ENCODE measurements around the gene ZNF207. TPM values are rescaled to one million over a fixed set of nuclear protein-coding genes. Genes with fewer than 3 reads are reported as not detected.
"Not testable (repeated sequence)": the region's sequence is repeated elsewhere in the genome, so short reads cannot be mapped to it uniquely, and the experiment has no call there.

Gene ZNF207
- 100 to 1,000 TPM; 264 to 274 TPM for total RNA-seq

GRCh38 chr17:32349854-32350665 is at the start of gene ZNF207:
Gene ZNF207, plus strand, starts transcription at chr17:32350157. Its CDS starts 129 bp downstream, at chr17:32350286.
- POLR2A ChIA-PET = interaction anchor here (0.7 to 2.7 kb wide), 11 partner anchors 10 to 181 kb away, joined by 3 to 21 read pairs (median 4); partner anchors contain the start of gene PSMD11
- H3K27me3 Mint-ChIP-seq = no peaks in the 10 kb centered on the region
- ATAC-seq (ENCODE audit: low read depth) (peak; percentile 95), DNase-seq (peak; percentile 93)
- H3K27ac Mint-ChIP-seq = peak within 1 kb of the TSS; percentile 99
- peaks cover 22% of the 10 kb centered on the region for H3K4me1 Mint-ChIP-seq
- peak within 1 kb of the TSS; percentile 91 for H3K4me3 Mint-ChIP-seq
- H3K36me3 Mint-ChIP-seq = peaks cover 42% of the 10 kb centered on the region
- H3K9me3 Mint-ChIP-seq = no peaks in the 10 kb centered on the region

- ATAC-seq (ENCODE audit: low read depth) = no peak
Observed at GRCh38 chr17:32302037-32302436, 47.9 kb upstream of the ZNF207 start.

GRCh38 chr17:32302860-32303649 is 46.9 kb upstream of the ZNF207 start:
- Mint-ChIP-seq H3K27ac (no peak overlapping the region), H3K9me3 (no peaks in the 10 kb centered on the region), H3K36me3 (no peaks in the 10 kb centered on the region), H3K4me3 (no peak overlapping the region), H3K27me3 (peaks cover 26% of the 10 kb centered on the region), H3K4me1 (peaks cover 5% of the 10 kb centered on the region)
- POLR2A ChIA-PET = no interaction called here
- DNase-seq (no peak), ATAC-seq (ENCODE audit: low read depth) (no peak)

More at GRCh38 chr17:32302037-32302436, 47.9 kb upstream of the ZNF207 start:
- DNase-seq = no peak
- H3K4me1 Mint-ChIP-seq = peaks cover 5% of the 10 kb centered on the region
- H3K27me3 Mint-ChIP-seq = peaks cover 15% of the 10 kb centered on the region
- H3K4me3 Mint-ChIP-seq = no peak overlapping the region
- H3K27ac Mint-ChIP-seq = no peak overlapping the region
- H3K36me3 Mint-ChIP-seq = no peaks in the 10 kb centered on the region
- POLR2A ChIA-PET = no interaction called here
- H3K9me3 Mint-ChIP-seq = no peaks in the 10 kb centered on the region

- no peak for DNase-seq
- no peak for ATAC-seq (ENCODE audit: low read depth)
- Mint-ChIP-seq H3K27me3 (peaks cover 29% of the 10 kb centered on the region), H3K36me3 (no peaks in the 10 kb centered on the region), H3K4me1 (peaks cover 5% of the 10 kb centered on the region), H3K27ac (no peak overlapping the region), H3K4me3 (no peak overlapping the region), H3K9me3 (no peaks in the 10 kb centered on the region)
- POLR2A ChIA-PET = no interaction called here
Observed at GRCh38 chr17:32303781-32304288, 46.1 kb upstream of the ZNF207 start.

GRCh38 chr17:32305049-32305448 is 44.9 kb upstream of the ZNF207 start:
- Mint-ChIP-seq H3K27me3 (peaks cover 27% of the 10 kb centered on the region), H3K9me3 (no peaks in the 10 kb centered on the region), H3K4me1 (peaks cover 5% of the 10 kb centered on the region), H3K36me3 (no peaks in the 10 kb centered on the region), H3K4me3 (no peak overlapping the region), H3K27ac (no peak overlapping the region)
- POLR2A ChIA-PET = no interaction called here
- DNase-seq (no peak), ATAC-seq (ENCODE audit: low read depth) (no peak)

- POLR2A ChIA-PET = no interaction called here
- Mint-ChIP-seq H3K36me3 (no peaks in the 10 kb centered on the region), H3K27ac (no peak overlapping the region), H3K9me3 (no peaks in the 10 kb centered on the region), H3K27me3 (peaks cover 31% of the 10 kb centered on the region), H3K4me3 (no peak overlapping the region), H3K4me1 (peaks cover 5% of the 10 kb centered on the region)
- ATAC-seq (ENCODE audit: low read depth) (no peak), DNase-seq (no peak)
Observed at GRCh38 chr17:32307658-32308057, 42.3 kb upstream of the ZNF207 start.

- H3K4me1 Mint-ChIP-seq = peaks cover 2% of the 10 kb centered on the region
- H3K4me3 Mint-ChIP-seq = no peak overlapping the region
- H3K27ac Mint-ChIP-seq = no peak overlapping the region
- POLR2A ChIA-PET = no interaction called here
- H3K36me3 Mint-ChIP-seq = no peaks in the 10 kb centered on the region
- peaks cover 37% of the 10 kb centered on the region for H3K27me3 Mint-ChIP-seq
- ATAC-seq (ENCODE audit: low read depth) = no peak
- no peak for DNase-seq
- H3K9me3 Mint-ChIP-seq = no peaks in the 10 kb centered on the region
Observed at GRCh38 chr17:32311028-32311536, 38.9 kb upstream of the ZNF207 start.

- peaks cover 34% of the 10 kb centered on the region for H3K27me3 Mint-ChIP-seq
- DNase-seq (no peak), ATAC-seq (ENCODE audit: low read depth) (no peak)
- no peak overlapping the region for H3K4me3 Mint-ChIP-seq
- H3K4me1 Mint-ChIP-seq = peaks cover 14% of the 10 kb centered on the region
- H3K27ac Mint-ChIP-seq = no peak overlapping the region
- no peaks in the 10 kb centered on the region for H3K9me3 Mint-ChIP-seq
- H3K36me3 Mint-ChIP-seq = no peaks in the 10 kb centered on the region
- POLR2A ChIA-PET = no interaction called here
Observed at GRCh38 chr17:32314636-32315035, 35.3 kb upstream of the ZNF207 start.

- no peaks in the 10 kb centered on the region for H3K36me3 Mint-ChIP-seq
- POLR2A ChIA-PET = no interaction called here
- ATAC-seq (ENCODE audit: low read depth) (no peak), DNase-seq (no peak)
- H3K4me1 Mint-ChIP-seq = peaks cover 16% of the 10 kb centered on the region
- H3K27ac Mint-ChIP-seq = no peak overlapping the region
- H3K4me3 Mint-ChIP-seq = no peak overlapping the region
- no peaks in the 10 kb centered on the region for H3K9me3 Mint-ChIP-seq
- peaks cover 32% of the 10 kb centered on the region for H3K27me3 Mint-ChIP-seq
Observed at GRCh38 chr17:32315171-32315570, 34.8 kb upstream of the ZNF207 start.

- Mint-ChIP-seq H3K4me1 (peaks cover 16% of the 10 kb centered on the region), H3K27me3 (peaks cover 30% of the 10 kb centered on the region)
- H3K4me3 Mint-ChIP-seq; ATAC-seq (ENCODE audit: low read depth); DNase-seq; H3K36me3 Mint-ChIP-seq; H3K27ac Mint-ChIP-seq; H3K9me3 Mint-ChIP-seq: not testable (repeated sequence)
- POLR2A ChIA-PET = interaction anchor here (0.5 kb wide), 1 partner anchor 12 kb away, joined by 3 read pairs; no protein-coding TSS in a partner anchor
Observed at GRCh38 chr17:32316653-32317052, 33.3 kb upstream of the ZNF207 start.

GRCh38 chr17:32317353-32317752 is 32.6 kb upstream of the ZNF207 start:
- H3K4me3 Mint-ChIP-seq = no peak overlapping the region
- peaks cover 30% of the 10 kb centered on the region for H3K27me3 Mint-ChIP-seq
- no peaks in the 10 kb centered on the region for H3K36me3 Mint-ChIP-seq
- H3K27ac Mint-ChIP-seq = no peak overlapping the region
- ATAC-seq (ENCODE audit: low read depth) (no peak), DNase-seq (no peak)
- POLR2A ChIA-PET = interaction anchor here (1.6 kb wide), 1 partner anchor 64 kb away, joined by 4 read pairs; no protein-coding TSS in a partner anchor
- no peaks in the 10 kb centered on the region for H3K9me3 Mint-ChIP-seq
- peaks cover 16% of the 10 kb centered on the region for H3K4me1 Mint-ChIP-seq

- Mint-ChIP-seq H3K36me3 (no peaks in the 10 kb centered on the region), H3K9me3 (no peaks in the 10 kb centered on the region), H3K27ac (no peak overlapping the region), H3K27me3 (peaks cover 30% of the 10 kb centered on the region), H3K4me3 (peak overlapping the region; percentile 42), H3K4me1 (peaks cover 17% of the 10 kb centered on the region)
- DNase-seq (no peak), ATAC-seq (ENCODE audit: low read depth) (no peak)
- POLR2A ChIA-PET = interaction anchor here (0.7 to 1.6 kb wide), 2 partner anchors 65 to 76 kb away, joined by 3 to 4 read pairs; no protein-coding TSS in a partner anchor
Observed at GRCh38 chr17:32318071-32318470, 31.9 kb upstream of the ZNF207 start.

- Mint-ChIP-seq H3K36me3 (no peaks in the 10 kb centered on the region), H3K4me3 (peak overlapping the region; percentile 86), H3K9me3 (no peaks in the 10 kb centered on the region), H3K4me1 (peaks cover 28% of the 10 kb centered on the region), H3K27me3 (peaks cover 26% of the 10 kb centered on the region), H3K27ac (peak overlapping the region; percentile 60)
- ATAC-seq (ENCODE audit: low read depth) (peak; percentile 76), DNase-seq (peak; percentile 84)
- POLR2A ChIA-PET = interaction anchor here (1.6 kb wide), 1 partner anchor 11 kb away, joined by 6 read pairs; no protein-coding TSS in a partner anchor
Observed at GRCh38 chr17:32319548-32319905, 30.4 kb upstream of the ZNF207 start.

Data from activated naive CD8-positive, alpha-beta T cell treated with anti-CD3 and anti-CD28 coated beads, Interleukin-2, amount 10 ng/mL, durations not matched to agents 7 days and 5 days (primary cell).